Endothelial cell of umbilical vein (primary cell): ENCODE data around the gene INTS2.

Experiments
- CTCF ChIP-seq, 2 donors: IDR thresholded peaks; 1 replicate in 1 of 2; 2 replicates in 1 of 2; pipeline ENCODE4 v1.5.1; 2011; ENCODE audit warnings: low read length in 2 of 2, mild to moderate bottlenecking in 2 of 2, moderate library complexity in 2 of 2, control low read depth in 1 of 2, inconsistent platforms in 1 of 2, low read depth in 1 of 2; ENCODE audit not compliant: insufficient read depth in 1 of 2; ENCODE audit errors: extremely low read depth in 1 of 2
- EZH2 ChIP-seq: IDR thresholded peaks from 2 replicates; pipeline ENCODE4 v1.6.1; 2012; ENCODE audit warnings: borderline replicate concordance, low read depth, mild to moderate bottlenecking, moderate library complexity, low read length, inconsistent platforms; ENCODE audit not compliant: severe bottlenecking
- FOS ChIP-seq: IDR thresholded peaks from 2 replicates; pipeline ENCODE4 v1.6.1; 2011; ENCODE audit warnings: mild to moderate bottlenecking, low read length, moderate library complexity, borderline replicate concordance; ENCODE audit not compliant: insufficient read depth
- GATA2 ChIP-seq: IDR thresholded peaks from 2 replicates; pipeline ENCODE4 v1.7.0; 2011; ENCODE audit warnings: low read depth, mild to moderate bottlenecking, moderate library complexity, mixed read lengths, low read length; ENCODE audit not compliant: insufficient read length, insufficient read depth
- JUN ChIP-seq: IDR thresholded peaks from 2 replicates; pipeline ENCODE4 v1.6.1; 2011; ENCODE audit warnings: borderline replicate concordance, low read depth; ENCODE audit not compliant: insufficient read length, insufficient read depth
- MAX ChIP-seq: IDR thresholded peaks from 2 replicates; pipeline ENCODE4 v1.6.1; 2011; ENCODE audit not compliant: insufficient read depth, insufficient read length
- MYC ChIP-seq: IDR thresholded peaks from one replicate; pipeline ENCODE4 v1.6.1; 2011; ENCODE audit warnings: mild to moderate bottlenecking, low read depth, low read length
- POLR2A ChIP-seq: IDR thresholded peaks from 2 replicates; pipeline ENCODE4 v1.6.1; 2012; ENCODE audit warnings: low read depth, mild to moderate bottlenecking, control low read depth, low read length
- POLR2AphosphoS5 ChIP-seq: IDR thresholded peaks from 2 replicates; pipeline ENCODE4 v1.6.1; 2012; ENCODE audit warnings: low read depth, mild to moderate bottlenecking, control low read depth, low read length, moderate library complexity; ENCODE audit not compliant: insufficient read depth

- TF ChIP-seq CTCF (IDR thresholded peaks at IDR 0.05; ENCODE audit: extremely low read depth in 1 of 2, insufficient read depth in 1 of 2, low read depth in 1 of 2, low read length in 2 of 2) = no peak
- TF ChIP-seq MAX = no peak
- no peak for TF ChIP-seq EZH2
- no peak for TF ChIP-seq POLR2AphosphoS5
- no peak for TF ChIP-seq GATA2
- no peak for TF ChIP-seq POLR2A
- TF ChIP-seq JUN = no peak
- TF ChIP-seq MYC = no peak
- no peak for TF ChIP-seq FOS
Observed at GRCh38 chr17:61974115-61974514, 46.3 kb upstream of the INTS2 start.
